IPS-18a (cell line): ENCODE results near the gene STIM1.

Experiments used
- H3K27ac ChIP-seq: one replicate; pipeline ENCODE4 v1.5.1; 2013; ENCODE audit warnings: low read length
- H3K27me3 ChIP-seq: one replicate; pipeline ENCODE4 v1.6.1; 2013; ENCODE audit warnings: mild to moderate bottlenecking, low read length; ENCODE audit not compliant: control insufficient read depth, insufficient read depth
- H3K36me3 ChIP-seq: one replicate; pipeline ENCODE4 v1.6.1; 2013; ENCODE audit warnings: low read depth, low read length; ENCODE audit not compliant: control insufficient read depth
- H3K4me1 ChIP-seq: one replicate; pipeline ENCODE4 v1.6.1; 2013; ENCODE audit warnings: low read depth, low read length; ENCODE audit not compliant: control insufficient read depth
- H3K4me3 ChIP-seq: one replicate; pipeline ENCODE4 v1.5.1; 2013; ENCODE audit warnings: low read length
- H3K9ac ChIP-seq: one replicate; pipeline ENCODE4 v1.6.1; 2013; ENCODE audit warnings: mild to moderate bottlenecking, low read length, moderate library complexity
- H3K9me3 ChIP-seq: one replicate; pipeline ENCODE4 v1.6.1; 2013; ENCODE audit warnings: low read depth, low read length; ENCODE audit not compliant: control insufficient read depth

STIM1 gene

GRCh38 chr11:4071914-4072313, 216.4 kb downstream of the STIM1 start:
- Histone ChIP-seq H3K9ac (no peak overlapping the region), H3K36me3 (no peaks in the 10 kb centered on the region), H3K4me1 (no peaks in the 10 kb centered on the region), H3K27ac (no peak overlapping the region), H3K4me3 (no peak overlapping the region), H3K27me3 (no peaks in the 10 kb centered on the region), H3K9me3 (no peaks in the 10 kb centered on the region)

GRCh38 chr11:4072668-4073285, 217.3 kb downstream of the STIM1 start:
- no peak overlapping the region for H3K4me3 ChIP-seq
- no peaks in the 10 kb centered on the region for H3K4me1 ChIP-seq
- H3K36me3 ChIP-seq: no peaks in the 10 kb centered on the region
- H3K9me3 ChIP-seq: no peaks in the 10 kb centered on the region
- H3K27me3 ChIP-seq: no peaks in the 10 kb centered on the region
- no peak overlapping the region for H3K9ac ChIP-seq
- H3K27ac ChIP-seq: no peak overlapping the region

GRCh38 chr11:4074266-4074665, 218.8 kb downstream of the STIM1 start:
- no peak overlapping the region for H3K9ac ChIP-seq
- H3K36me3 ChIP-seq: no peaks in the 10 kb centered on the region
- no peak overlapping the region for H3K4me3 ChIP-seq
- no peak overlapping the region for H3K27ac ChIP-seq
- no peaks in the 10 kb centered on the region for H3K9me3 ChIP-seq
- H3K27me3 ChIP-seq: no peaks in the 10 kb centered on the region
- H3K4me1 ChIP-seq: no peaks in the 10 kb centered on the region

- no peak overlapping the region for H3K9ac ChIP-seq
- no peaks in the 10 kb centered on the region for H3K27me3 ChIP-seq
- no peaks in the 10 kb centered on the region for H3K9me3 ChIP-seq
- H3K4me3 ChIP-seq: no peak overlapping the region
- no peaks in the 10 kb centered on the region for H3K4me1 ChIP-seq
- H3K27ac ChIP-seq: no peak overlapping the region
- H3K36me3 ChIP-seq: no peaks in the 10 kb centered on the region
These were observed 221.3 kb downstream of the STIM1 start for GRCh38 chr11:4076774-4077173.

- Histone ChIP-seq H3K4me3 (no peak overlapping the region), H3K4me1 (no peaks in the 10 kb centered on the region), H3K27ac (no peak overlapping the region), H3K36me3 (no peaks in the 10 kb centered on the region), H3K27me3 (no peaks in the 10 kb centered on the region), H3K9ac (no peak overlapping the region), H3K9me3 (no peaks in the 10 kb centered on the region)
These were observed 227.7 kb downstream of the STIM1 start for GRCh38 chr11:4083198-4083597.

- Histone ChIP-seq H3K9ac (no peak overlapping the region), H3K4me1 (no peaks in the 10 kb centered on the region), H3K36me3 (no peaks in the 10 kb centered on the region), H3K9me3 (no peaks in the 10 kb centered on the region), H3K4me3 (no peak overlapping the region), H3K27me3 (no peaks in the 10 kb centered on the region), H3K27ac (no peak overlapping the region)
These were observed 229.1 kb downstream of the STIM1 start for GRCh38 chr11:4084406-4085125.

GRCh38 chr11:4085575-4085974, 230.1 kb downstream of the STIM1 start:
- Histone ChIP-seq H3K9me3 (no peaks in the 10 kb centered on the region), H3K4me3 (no peak overlapping the region), H3K9ac (no peak overlapping the region), H3K4me1 (no peaks in the 10 kb centered on the region), H3K36me3 (no peaks in the 10 kb centered on the region), H3K27me3 (no peaks in the 10 kb centered on the region), H3K27ac (no peak overlapping the region)

GRCh38 chr11:4086575-4087353, 231.3 kb downstream of the STIM1 start:
- H3K4me1 ChIP-seq: no peaks in the 10 kb centered on the region
- no peak overlapping the region for H3K27ac ChIP-seq
- H3K9me3 ChIP-seq: no peaks in the 10 kb centered on the region
- no peak overlapping the region for H3K9ac ChIP-seq
- H3K4me3 ChIP-seq: no peak overlapping the region
- H3K27me3 ChIP-seq: no peaks in the 10 kb centered on the region
- no peaks in the 10 kb centered on the region for H3K36me3 ChIP-seq

GRCh38 chr11:4087551-4087950, 232.1 kb downstream of the STIM1 start:
- H3K36me3 ChIP-seq: no peaks in the 10 kb centered on the region
- H3K9me3 ChIP-seq: no peaks in the 10 kb centered on the region
- no peak overlapping the region for H3K27ac ChIP-seq
- no peak overlapping the region for H3K9ac ChIP-seq
- no peaks in the 10 kb centered on the region for H3K4me1 ChIP-seq
- no peaks in the 10 kb centered on the region for H3K27me3 ChIP-seq
- no peak overlapping the region for H3K4me3 ChIP-seq

GRCh38 chr11:4090258-4090657, 234.8 kb downstream of the STIM1 start:
- Histone ChIP-seq H3K4me3 (no peak overlapping the region), H3K27ac (no peak overlapping the region), H3K27me3 (no peaks in the 10 kb centered on the region), H3K4me1 (no peaks in the 10 kb centered on the region), H3K9ac (no peak overlapping the region), H3K9me3 (no peaks in the 10 kb centered on the region), H3K36me3 (no peaks in the 10 kb centered on the region)

GRCh38 chr11:4092026-4092425, 236.6 kb downstream of the STIM1 start:
- no peak overlapping the region for H3K27ac ChIP-seq
- no peaks in the 10 kb centered on the region for H3K27me3 ChIP-seq
- H3K9ac ChIP-seq: no peak overlapping the region
- H3K9me3 ChIP-seq: no peaks in the 10 kb centered on the region
- no peak overlapping the region for H3K4me3 ChIP-seq
- H3K36me3 ChIP-seq: no peaks in the 10 kb centered on the region
- peaks cover 9% of the 10 kb centered on the region for H3K4me1 ChIP-seq
